Transverse colon (tissue), 4 donors: ENCODE measurements around the gene STN1.

ENCODE experiments used
- EP300 ChIP-seq: sonication (generic); formaldehyde crosslinking; IDR thresholded peaks from one replicate; pipeline ENCODE4 v1.6.1; 2017; ENCODE audit warnings: antibody characterized with exemption, low read depth
- POLR2AphosphoS5 ChIP-seq, 3 donors: sonication (generic); formaldehyde crosslinking; IDR thresholded peaks; one replicate each; pipeline ENCODE4 v1.6.1; 2016; ENCODE audit warnings: antibody characterized with exemption in 3 of 3
- TF ChIP-seq, protein P1 (sequence below), 5 experiments: fragments of 200-600 bp in 3 of 5; fragments of 450-650 bp in 2 of 5; sonication (generic) in 3 of 5; IDR thresholded peaks; 1 replicate in 2 of 5; 2 replicates in 3 of 5; pipeline ENCODE4 v1.5.1; 2016 to 2017; ENCODE audit warnings: antibody characterized with exemption in 5 of 5, inconsistent platforms in 3 of 5, mild to moderate bottlenecking in 2 of 5, moderate library complexity in 1 of 5

GRCh38 chr10:103967448-103968071 is 49.6 kb upstream of the STN1 start:
- TF ChIP-seq, protein P1, sequence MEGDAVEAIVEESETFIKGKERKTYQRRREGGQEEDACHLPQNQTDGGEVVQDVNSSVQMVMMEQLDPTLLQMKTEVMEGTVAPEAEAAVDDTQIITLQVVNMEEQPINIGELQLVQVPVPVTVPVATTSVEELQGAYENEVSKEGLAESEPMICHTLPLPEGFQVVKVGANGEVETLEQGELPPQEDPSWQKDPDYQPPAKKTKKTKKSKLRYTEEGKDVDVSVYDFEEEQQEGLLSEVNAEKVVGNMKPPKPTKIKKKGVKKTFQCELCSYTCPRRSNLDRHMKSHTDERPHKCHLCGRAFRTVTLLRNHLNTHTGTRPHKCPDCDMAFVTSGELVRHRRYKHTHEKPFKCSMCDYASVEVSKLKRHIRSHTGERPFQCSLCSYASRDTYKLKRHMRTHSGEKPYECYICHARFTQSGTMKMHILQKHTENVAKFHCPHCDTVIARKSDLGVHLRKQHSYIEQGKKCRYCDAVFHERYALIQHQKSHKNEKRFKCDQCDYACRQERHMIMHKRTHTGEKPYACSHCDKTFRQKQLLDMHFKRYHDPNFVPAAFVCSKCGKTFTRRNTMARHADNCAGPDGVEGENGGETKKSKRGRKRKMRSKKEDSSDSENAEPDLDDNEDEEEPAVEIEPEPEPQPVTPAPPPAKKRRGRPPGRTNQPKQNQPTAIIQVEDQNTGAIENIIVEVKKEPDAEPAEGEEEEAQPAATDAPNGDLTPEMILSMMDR (IDR thresholded peaks at IDR 0.05): peak in 1 of 5 experiments; percentile 20
- TF ChIP-seq POLR2AphosphoS5 (IDR thresholded peaks at IDR 0.05) (peak in 1 of 3 donors; percentile 24), EP300 (no peak)
